Fibroblast of skin of right quadriceps (primary cell): ENCODE data around the gene MTG2.
"Not testable (repeated sequence)": the region's sequence is repeated elsewhere in the genome, so short reads cannot be mapped to it uniquely, and the experiment has no call there.

Source experiments
- DNase-seq: peaks from one replicate; pipeline ENCODE4 v3.0.0-alpha.2; 2013

MTG2 gene

DNA sequence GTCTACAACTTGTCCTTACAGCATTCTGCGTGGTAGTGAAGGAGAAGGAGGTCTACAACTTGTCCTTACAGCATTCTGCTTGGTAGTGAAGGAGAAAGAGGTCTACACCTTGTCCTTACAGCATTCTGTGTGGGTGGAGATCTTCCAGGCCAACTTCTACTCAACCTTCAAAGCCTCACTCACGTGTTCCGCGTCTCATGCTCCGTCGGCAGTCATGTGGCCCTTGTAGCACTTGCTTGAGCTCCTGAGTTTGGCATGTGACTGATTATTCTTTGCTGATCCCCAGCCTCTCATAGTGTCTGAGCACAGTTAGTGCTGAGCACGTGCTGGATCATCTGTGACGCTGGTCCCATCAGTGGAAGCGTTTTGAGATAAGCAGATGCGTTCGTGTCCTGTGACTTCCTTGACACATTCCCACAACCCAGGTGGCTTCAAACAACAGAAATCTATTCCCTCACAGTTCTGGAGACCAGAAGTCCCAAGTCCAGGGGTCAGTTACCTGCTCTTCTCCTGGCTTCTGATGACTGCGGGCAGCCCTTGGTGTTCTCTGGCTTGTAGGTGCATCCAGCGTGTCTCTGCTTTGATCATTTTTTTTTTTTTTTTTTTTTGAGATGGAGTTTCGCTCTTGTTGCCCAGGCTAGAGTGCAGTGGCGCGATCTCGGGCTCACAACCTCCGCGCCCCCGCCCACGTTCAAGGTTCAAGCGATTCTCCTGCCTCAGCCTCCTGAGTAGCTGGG lies 36.6 kb upstream of the MTG2 start:
- DNase-seq = no peak

DNA sequence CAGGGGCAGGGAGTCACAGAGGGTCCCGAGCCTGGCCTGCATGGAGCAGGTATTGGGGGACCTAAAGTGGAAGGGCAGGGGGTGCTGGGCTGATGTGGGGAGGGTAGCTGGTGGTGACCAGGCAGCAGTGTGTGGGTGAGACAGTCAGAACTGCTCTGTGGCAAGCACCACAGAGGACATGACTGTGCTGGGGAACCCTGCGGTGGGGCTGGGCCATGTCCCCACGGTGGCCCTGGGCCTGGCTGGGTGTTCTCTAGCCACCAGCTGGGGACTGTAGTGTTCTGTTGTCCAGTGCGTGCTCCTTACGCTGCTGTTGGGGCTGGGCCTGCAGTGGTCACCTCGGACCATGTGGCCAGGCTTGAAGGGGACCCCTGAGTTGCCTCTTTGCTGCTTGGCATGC lies 35.7 kb upstream of the MTG2 start:
- DNase-seq = no peak

DNA sequence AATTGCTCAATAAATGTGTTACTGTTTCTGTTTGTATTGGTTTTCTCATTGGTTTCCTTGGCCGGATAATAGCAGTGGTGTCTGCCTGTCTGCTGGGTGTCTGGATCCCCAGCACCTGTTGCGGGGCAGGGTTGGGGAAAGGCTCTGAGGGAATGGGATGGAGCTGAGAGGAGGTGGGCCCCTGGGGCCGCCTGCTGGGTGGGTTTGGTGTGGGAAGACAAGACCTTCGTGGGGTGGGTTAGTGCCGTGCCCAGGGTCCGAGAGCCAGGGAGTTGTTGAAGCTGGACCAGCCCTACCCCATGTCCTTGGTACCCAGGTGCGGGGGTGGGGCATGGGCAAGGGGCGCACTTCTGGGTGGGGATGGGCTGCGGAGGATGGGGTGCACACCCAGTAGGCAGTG lies 35.3 kb upstream of the MTG2 start:
- no peak for DNase-seq

DNA sequence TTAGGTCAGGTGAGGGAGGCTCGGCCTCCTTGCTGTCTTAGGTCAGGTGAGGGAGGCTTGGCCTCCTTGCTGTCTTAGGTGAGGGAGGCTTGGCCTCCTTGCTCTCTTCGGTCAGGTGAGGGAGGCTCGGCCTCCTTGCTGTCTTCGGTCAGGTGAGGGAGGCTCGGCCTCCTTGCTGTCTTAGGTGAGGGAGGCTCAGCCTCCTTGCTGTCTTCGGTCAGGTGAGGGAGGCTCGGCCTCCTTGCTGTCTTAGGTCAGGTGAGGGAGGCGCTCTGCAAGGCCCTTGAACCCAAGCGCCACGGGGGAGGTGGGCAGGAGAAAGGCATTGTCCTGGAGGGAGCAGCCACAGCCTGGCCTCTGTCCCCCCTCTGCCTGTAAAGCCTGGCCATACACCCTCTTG lies 34.4 kb upstream of the MTG2 start:
- not testable (repeated sequence) for DNase-seq

DNA sequence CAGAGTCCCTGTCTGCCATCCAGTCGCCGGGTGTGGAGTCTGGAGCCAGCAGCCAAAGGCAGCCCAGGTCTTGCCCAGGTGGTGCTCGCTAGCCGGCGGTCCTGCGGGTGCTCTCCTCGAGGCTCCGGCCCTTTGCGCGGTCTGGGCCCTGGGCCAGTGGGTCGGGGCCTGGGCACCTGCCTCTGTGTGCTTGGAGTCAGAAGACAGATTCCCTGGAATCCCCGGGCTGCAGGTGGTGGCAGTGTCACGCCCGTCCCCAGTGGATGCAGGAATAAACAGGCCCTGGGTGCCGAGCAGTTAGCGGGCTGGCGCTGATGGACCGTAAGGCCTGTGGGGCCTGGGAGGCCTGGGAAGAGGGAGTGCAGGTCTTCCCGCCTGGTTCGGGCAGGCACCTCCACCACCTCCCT lies 33.9 kb upstream of the MTG2 start:
- DNase-seq = no peak

DNA sequence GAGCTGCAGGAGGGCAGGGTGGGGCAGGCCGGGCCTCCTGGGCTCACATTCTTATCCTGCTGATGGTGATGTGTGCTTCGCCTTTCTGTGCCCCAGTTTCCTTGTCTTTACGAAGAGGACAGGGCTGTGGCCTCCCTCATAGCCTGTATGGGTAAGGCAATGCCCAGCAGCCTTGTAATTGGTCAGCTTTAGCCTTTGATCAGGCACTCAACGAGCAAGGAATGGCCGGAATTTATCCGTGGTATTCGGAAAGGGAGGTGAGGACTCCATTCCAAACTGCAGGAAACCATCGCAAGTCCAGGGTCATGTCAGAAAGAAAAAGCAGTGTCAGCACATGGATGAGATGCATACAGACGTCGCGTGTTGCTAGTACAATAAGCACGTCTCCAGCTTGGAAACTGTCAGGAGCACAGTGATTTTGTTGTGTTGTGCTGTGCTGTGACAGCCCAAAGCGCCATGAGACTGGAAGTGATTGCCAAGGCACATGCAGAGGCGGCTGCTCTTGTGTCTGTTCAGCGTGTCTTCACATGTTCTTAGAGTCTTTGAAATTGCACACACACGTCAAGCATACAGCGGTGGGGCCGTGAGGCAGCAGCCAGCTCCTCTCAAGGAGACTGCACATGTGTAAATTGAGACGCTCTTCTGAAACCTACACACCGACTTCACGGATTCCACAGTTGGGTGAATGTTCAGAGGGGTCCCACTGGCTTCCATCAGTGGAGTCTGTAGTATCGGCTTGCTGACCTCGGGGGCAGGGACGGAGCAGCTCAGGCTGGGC lies 33.1 kb upstream of the MTG2 start:
- peak; percentile 31 for DNase-seq

DNA sequence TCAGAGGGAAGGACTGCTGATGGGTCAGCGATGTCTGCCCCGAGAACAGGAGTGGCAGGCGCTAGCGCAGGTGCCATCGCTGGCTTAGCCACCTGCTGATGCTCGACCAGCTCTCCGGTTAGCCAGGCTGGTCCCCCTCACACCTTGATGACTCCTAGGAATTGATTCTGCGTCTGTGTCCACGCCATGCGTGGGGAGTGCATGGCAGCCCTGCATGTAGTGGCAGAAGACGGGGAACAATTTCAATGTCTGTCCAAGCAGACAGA lies 32.6 kb upstream of the MTG2 start:
- no peak for DNase-seq

DNA sequence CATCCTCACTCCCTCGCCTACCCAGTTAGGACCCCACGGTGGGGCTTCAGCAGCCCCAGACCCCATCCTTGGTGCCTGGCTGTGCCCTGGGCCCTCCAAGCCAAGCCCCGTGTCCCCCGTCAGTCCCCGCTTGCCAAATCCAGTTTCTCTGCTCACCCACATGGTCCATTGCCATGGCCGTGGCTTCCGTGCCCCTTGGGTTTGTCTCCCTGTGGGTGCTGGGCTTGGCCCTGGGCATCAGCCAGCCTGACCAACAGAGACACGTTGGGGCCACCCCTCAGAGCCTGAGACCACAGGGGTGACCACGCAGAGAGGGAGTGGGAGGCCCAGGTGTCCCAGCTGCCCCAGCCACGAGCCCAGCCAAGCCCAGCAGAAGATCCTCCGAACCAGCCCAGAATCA lies 31.6 kb upstream of the MTG2 start:
- DNase-seq = no peak

DNA sequence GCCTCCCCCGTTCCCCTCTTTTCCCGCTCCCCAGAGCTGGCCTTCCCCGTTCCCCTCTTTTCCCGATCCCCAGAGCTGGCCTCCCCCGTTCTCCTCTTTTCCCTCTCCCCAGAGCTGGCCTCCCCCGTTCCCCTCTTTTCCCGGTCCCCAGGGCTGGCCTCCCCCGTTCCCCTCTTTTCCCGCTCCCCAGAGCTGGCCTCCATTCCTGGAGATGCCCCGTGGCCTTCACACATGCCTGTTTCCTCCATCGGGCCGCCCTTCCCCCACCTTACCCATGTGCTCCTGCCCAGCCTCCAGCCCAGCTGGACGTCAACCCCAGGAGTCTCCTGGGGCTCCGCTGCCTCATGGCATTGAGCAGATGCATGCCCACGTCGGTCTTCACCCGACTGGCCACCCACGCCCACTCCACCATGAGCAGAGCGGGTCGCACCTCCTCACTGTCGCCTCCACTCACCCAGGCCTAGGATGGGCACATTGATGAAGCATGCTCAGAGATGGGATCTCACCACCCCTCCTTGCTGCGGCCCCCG lies 30.9 kb upstream of the MTG2 start:
- no peak for DNase-seq

DNA sequence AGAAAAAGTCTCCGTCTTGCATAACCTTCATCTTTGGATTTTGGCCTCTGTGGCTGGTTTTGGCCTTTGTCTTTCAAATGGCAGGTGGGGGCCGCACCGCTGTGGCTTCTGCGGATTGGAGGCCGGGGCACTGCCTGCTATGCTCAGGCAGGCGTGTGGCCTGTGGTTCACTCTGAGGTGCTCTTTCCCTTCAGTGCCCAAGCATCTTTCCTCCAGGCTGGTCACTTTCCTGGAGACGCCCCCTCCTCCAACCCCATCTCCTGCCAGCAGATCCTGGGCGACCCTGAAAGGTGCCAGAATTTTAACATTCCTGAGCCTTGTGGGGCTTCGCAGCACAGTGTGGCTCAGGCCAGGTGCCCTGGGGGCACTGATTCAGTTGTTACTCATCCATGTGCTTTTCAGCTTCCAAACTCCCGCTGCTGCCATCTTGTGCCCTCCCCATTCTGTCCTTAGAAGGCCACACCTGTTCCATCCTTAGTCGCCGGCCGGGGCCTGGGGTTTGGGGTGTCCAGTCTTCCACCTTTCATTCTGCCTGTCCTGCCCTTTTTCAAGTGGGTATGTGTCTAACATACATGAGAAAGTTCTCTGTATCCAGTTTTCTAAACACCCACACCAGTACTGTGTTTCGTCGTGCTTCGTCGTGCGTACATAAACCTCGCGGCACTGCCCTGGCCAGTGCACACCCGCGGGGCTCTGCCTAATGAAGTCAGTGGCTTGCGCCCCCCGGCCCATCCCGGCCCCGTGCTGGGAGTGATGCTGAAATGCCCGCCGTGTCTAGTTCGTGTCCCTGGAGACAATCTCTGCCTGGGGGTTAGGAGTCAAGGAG lies 27.2 kb upstream of the MTG2 start:
- DNase-seq = no peak

DNA sequence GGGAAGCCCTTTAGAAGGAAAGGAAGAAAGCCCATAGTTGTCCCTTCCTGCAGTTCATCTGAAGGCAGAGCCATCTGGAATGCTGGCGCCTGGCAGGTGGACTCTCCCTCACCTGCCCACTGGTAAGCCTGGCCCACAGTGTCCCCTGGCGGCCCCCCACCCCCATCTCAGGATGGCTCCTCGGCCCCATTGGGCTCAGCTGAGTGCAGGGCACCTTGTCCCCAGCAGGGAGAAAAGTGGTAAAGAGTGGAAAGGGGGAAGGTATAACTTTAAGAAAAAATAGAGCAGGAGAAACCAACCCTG lies 26.6 kb upstream of the MTG2 start:
- no peak for DNase-seq

DNA sequence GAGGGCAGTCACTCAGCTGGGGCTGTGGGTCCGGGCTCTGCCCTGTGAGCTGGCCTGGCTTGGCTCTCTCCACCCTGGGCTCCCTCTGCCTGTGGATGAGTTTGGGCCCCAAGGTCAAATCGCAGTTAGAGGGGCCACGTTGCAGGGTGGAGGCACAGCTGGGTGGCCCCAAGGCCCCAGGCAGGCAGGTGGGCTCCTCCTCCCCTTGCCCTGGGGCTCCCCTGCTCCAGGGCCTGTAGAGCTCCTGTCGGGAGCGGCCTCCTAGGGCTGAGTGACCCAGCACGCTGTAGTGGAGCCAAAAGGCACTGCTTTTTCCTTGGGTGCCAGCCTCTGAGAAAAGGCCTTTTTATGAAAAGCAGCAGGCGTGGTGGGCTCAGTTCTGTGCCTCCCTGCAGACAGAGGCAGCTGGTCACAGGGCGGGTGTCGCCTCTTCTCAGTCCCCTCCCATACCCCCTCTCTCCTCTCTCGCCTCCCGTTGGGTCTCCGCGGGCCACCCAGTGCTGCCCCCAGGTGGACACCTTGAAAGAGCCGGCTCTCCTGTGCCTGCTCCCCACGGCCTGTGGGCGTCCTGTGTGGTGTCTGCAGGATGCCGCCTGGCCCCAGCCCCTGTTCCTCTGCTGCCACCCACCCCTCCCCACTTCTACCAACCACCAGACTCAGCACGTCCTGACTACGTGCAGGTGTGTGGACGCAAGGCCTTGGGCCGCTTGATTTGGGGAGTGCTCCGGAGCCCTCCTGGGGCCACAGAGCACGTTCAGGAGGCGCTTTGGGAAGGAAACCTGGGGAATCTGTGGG lies 26.0 kb upstream of the MTG2 start:
- peak; percentile 44 for DNase-seq

DNA sequence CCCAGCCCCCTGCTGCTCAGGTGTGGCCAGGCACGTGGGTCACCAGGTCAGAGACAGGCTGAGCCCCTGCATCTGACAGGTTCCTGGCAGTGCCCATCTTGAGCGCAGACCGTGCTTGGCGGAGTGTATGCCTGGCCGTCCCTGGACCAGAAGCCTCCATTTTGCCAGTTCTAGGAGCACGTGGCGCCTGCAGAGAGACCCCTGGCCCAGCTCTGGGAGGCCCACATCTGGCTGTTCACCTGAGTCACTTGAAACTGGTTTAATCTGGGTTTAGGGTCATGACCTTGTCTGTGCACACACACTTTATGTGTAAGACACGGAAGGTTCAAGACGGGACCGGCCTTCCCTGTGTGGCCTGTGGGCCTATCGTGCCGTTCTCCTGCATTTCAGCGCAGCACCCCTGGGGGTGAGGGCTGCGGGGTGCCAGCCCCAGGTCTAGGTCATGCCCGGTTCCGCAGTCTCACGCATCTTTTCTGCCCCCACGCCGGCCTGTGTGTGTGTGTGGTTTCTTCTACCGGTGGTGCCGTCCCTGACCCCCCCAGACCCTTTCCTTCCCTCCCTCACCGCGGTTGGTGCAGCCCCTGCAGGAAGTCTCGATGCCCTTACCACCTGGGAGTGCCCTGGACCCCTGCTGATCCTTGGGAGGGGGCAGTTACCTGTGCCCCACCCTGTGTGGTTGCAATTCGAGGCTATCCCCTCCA lies 25.3 kb upstream of the MTG2 start:
- DNase-seq = no peak

DNA sequence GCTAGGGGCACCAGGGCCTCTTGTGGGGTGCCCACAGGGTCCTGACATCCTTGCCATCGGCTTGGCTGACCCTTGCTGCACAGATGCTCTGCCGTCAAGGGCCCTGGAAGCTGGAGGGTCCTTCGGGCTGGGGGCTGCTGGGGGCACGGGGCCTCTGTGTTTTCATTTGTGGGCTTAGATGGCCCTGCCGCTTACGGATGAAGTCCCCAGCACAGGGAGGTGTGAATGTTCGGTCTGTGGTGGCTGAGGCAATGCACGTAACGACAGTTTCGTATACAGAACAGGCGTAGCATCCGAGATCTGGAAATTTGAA lies 24.8 kb upstream of the MTG2 start:
- no peak for DNase-seq

DNA sequence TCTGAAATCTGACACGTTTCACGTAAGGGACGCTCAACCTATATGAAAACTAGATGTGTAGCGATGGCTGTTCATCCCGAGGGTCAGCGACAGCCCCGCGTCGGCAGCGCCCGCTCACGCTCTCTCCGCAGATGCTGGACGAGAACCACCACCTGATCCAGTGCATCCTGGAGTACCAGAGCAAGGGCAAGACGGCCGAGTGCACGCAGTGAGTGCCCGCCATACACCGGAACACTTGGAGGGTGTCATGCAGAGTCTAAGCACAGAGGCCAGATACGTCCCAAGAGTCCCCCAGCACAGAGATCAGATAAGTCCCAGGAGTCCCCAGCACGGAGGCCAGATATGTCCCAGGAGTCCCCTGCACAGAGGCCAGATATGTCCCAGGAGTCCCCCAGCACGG lies 24.3 kb upstream of the MTG2 start:
- no peak for DNase-seq

DNA sequence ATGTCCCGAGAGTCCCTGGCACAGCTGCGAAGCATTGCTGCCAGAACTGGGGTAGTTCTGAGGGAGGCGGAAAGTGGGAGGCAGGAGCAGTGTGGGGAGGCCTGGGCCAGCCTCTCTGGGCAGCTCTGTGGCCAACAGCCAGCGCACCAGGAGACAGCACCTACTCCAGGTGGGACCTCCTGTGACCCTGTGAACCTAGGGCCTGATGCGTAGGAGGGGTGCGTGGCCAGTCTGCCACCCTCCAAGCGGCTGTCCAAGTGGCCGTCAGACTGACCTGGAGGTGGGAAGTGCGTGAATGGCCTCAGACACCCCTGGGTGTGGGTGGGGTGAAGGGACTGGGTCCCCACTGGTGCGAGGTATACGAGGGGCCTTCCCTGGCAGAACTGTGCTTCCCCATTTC lies 23.8 kb upstream of the MTG2 start:
- DNase-seq = no peak

DNA sequence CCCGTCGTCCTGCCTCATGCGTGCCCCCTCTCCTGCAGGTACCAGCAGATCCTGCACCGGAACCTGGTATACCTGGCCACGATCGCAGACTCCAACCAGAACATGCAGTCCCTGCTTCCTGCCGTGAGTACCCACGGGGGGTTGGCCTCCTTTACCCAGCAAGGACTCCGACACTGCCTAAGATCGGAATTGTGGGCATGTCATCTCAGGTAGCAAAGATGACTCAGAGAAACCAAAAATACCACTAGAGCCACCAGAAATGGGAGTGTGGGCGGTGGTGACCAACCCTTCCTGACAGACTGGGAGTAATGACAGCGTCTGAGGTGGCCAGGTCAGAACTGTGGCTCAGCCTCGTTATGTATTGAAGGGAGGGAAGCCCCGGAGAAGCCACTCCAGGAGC lies 23.0 kb upstream of the MTG2 start:
- peak; percentile 40 for DNase-seq

DNA sequence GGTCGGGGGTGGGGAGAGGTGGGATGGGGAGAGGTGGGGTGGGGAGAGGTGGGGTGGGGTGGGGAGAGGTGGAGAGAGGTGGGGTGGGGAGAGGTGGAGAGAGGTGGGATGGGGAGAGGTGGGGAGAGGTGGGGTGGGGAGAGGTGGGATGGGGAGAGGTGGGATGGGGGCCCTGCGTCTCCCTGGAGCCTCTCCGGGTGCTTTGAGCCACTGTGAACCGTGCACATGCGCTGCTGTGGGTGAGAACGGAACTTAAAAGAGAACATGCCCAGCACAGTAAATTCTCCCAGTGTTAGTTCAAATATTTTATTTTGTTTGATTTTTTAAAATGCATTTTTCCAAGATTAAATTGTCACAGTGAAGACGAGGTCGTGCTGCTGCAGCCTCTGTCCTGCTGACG lies 22.6 kb upstream of the MTG2 start:
- no peak for DNase-seq

DNA sequence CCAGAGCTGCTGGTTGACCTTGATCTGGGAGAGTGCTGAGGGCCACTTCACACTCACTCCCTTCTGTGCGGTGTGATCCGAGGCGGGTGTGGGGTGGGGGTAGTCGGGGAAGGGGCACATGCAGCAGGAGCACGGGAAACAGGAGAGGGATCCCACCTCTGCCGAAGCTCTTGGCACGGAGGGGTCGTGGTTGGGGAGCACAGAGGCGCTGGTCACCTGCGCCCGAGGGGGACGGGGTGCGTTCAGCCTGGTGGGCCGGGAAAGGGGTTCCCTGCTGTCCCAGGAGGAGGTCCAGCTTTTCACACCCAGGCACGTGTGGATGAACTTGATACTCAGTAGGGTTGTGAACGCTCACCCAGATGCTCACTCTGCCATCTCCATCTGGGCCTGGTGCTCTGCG lies 22.0 kb upstream of the MTG2 start:
- DNase-seq = no peak

DNA sequence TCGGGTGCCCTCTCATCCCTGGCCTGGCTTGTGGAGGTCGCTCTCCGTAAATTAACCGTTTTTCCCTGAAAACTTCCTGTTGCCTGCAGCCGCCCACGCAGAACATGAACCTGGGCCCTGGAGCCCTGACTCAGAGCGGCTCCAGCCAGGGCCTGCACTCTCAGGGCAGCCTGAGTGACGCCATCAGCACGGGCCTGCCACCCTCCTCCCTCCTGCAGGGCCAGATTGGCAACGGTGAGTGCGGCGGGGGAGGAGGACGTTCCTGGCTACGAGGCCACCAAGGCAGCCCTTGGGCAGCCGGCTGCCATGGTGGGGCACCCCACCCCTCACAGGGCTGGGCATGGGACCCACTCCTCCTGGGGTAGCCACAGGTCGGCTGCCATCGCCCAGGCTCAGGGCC lies 21.5 kb upstream of the MTG2 start:
- no peak for DNase-seq

DNA sequence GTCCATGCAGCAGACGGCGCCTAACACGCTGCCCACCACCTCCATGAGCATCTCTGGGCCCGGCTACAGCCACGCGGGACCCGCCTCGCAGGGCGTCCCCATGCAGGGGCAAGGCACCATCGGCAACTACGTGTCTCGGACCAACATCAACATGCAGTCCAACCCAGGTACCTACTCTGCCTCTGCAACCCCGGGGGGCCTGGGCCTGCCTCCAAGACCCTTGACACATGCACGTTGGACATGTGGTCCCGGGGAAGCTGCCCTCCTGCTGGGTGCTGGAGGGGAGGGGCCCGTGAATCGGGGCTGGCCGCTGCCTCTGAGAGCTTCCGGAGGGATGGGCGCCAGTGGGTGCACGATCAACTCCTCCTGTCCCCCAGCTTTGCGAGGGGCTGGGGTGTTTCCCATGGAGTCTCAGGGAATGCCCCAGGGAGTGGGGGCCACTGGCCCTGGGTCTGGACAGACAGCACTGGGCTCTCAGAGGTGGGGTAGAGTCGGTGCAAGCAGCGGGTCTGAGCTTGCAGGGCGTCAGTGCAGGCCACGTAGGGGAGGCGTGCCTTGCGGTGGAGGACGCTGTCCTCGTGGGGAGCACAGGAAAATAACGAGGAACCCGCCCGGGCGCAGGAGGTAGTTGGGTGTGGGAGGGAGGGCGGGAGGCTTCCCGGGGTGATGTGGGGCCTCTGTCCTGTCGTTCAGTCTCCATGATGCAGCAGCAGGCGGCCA lies 19.9 kb upstream of the MTG2 start:
- no peak for DNase-seq

DNA sequence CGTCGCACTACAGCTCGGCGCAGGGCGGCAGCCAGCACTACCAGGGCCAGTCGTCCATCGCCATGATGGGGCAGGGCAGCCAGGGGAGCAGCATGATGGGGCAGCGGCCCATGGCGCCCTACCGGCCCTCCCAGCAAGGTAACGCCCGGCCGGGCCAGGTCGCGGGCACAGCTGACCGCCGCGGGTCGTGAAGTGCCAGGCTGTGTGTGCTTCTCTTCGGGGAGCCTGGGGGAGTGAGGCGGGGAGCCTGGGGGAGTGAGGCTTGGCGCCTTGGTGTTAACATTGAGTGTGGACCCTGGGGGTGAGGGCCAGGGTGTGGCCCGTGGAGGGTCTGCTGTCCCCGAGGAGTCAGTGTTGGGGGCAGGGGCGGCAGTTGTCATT lies 19.4 kb upstream of the MTG2 start:
- no peak for DNase-seq
